Peyer's patch (tissue), 4 donors: ENCODE measurements around the gene HOXA3.

ENCODE experiments used
- POLR2A ChIP-seq, 2 donors: fragments of 450-650 bp; IDR thresholded peaks; one replicate each; pipeline ENCODE4 v1.5.1; 2017; ENCODE audit warnings: antibody characterized with exemption in 2 of 2, mild to moderate bottlenecking in 2 of 2, moderate library complexity in 2 of 2
- TF ChIP-seq, protein P1 (sequence below), 6 experiments: fragments of 450-650 bp in 4 of 6; fragments of 200-600 bp in 2 of 6; sonication (generic) in 1 of 6; IDR thresholded peaks; one replicate each; pipeline ENCODE4 v1.5.1; 2017 to 2019; ENCODE audit warnings: antibody characterized with exemption in 6 of 6, mild to moderate bottlenecking in 3 of 6, moderate library complexity in 1 of 6

DNA sequence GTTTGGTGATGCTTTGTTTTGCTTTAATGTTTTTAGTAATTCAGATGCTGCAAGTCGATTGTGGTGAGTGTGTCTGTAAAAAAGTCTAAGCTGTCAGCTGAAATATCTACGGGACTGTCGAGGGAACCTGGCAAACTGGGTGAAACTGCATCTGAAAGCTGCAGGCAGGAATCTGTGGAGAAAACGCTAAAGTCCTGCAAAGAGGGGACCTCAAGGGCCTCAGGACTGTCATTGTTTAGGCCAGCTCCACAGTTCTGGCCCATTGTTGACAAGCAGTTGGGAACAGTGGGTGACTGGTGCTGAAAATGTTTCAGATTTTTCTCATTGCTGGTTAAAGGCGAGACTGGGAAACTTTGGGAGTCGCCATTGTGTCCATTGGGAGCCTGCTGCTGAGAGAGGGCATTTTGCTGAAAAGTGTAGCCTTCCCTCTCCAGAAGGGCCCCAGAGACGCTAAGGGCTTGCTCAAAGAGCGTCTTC lies 51.7 kb downstream of the HOXA3 start:
- no peak for TF ChIP-seq POLR2A (IDR thresholded peaks at IDR 0.05)
- TF ChIP-seq, protein P1, sequence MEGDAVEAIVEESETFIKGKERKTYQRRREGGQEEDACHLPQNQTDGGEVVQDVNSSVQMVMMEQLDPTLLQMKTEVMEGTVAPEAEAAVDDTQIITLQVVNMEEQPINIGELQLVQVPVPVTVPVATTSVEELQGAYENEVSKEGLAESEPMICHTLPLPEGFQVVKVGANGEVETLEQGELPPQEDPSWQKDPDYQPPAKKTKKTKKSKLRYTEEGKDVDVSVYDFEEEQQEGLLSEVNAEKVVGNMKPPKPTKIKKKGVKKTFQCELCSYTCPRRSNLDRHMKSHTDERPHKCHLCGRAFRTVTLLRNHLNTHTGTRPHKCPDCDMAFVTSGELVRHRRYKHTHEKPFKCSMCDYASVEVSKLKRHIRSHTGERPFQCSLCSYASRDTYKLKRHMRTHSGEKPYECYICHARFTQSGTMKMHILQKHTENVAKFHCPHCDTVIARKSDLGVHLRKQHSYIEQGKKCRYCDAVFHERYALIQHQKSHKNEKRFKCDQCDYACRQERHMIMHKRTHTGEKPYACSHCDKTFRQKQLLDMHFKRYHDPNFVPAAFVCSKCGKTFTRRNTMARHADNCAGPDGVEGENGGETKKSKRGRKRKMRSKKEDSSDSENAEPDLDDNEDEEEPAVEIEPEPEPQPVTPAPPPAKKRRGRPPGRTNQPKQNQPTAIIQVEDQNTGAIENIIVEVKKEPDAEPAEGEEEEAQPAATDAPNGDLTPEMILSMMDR (IDR thresholded peaks at IDR 0.05): no peak
